ENCODE measurements around the gene COQ5.

The COQ5 gene

GRCh38 chr12:120495731-120496412 lies 33.1 kb downstream of the COQ5 start, which contains the start of gene DYNLL1:
Gene DYNLL1 (plus strand): TSS chr12:120496113. CDS start chr12:120496422, 309 bp downstream.
- TF ChIP-seq CTCF (IDR thresholded peaks at IDR 0.05) = no peak

- no peak for TF ChIP-seq CTCF (IDR thresholded peaks at IDR 0.05)
Measured at GRCh38 chr12:120495186-120495730, 33.7 kb downstream of the COQ5 start.

GRCh38 chr12:120490833-120491512 lies 38.0 kb downstream of the COQ5 start:
- TF ChIP-seq CTCF (IDR thresholded peaks at IDR 0.05) = no peak

- TF ChIP-seq CTCF (IDR thresholded peaks at IDR 0.05) = no peak
Measured at GRCh38 chr12:120490325-120490724, 38.6 kb downstream of the COQ5 start.

- TF ChIP-seq CTCF (IDR thresholded peaks at IDR 0.05) = no peak
Measured at GRCh38 chr12:120489018-120489417, 39.9 kb downstream of the COQ5 start.

GRCh38 chr12:120488057-120488640 lies 40.8 kb downstream of the COQ5 start:
- TF ChIP-seq CTCF (IDR thresholded peaks at IDR 0.05) = no peak

GRCh38 chr12:120485961-120486881 lies 42.7 kb downstream of the COQ5 start:
- no peak for TF ChIP-seq CTCF (IDR thresholded peaks at IDR 0.05)
